Activated naive CD4-positive, alpha-beta T cell treated with anti-CD3 and anti-CD28 coated beads for 36 hours (primary cell): ENCODE results near the gene SLC7A4. TPM values are rescaled to one million over a fixed set of nuclear protein-coding genes. Genes with fewer than 3 reads are reported as not detected.

ENCODE experiments used
- CTCF ChIA-PET: fragments of 350-600 bp; sonication (Branson Sonifier 250); formaldehyde crosslinking; loops from one replicate; lab custom pipeline; 2021; ENCODE audit warnings: antibody characterized with exemption; lab: Charles Lee
- DNase-seq: peaks from one replicate; pipeline ENCODE4 v3.0.0-alpha.2; 2020
- H3K27ac Mint-ChIP-seq: one replicate; pipeline ENCODE4 v1.8.0; 2021; ENCODE audit warnings: mild to moderate bottlenecking, mixed read lengths
- H3K27me3 Mint-ChIP-seq: one replicate; pipeline ENCODE4 v1.8.0; 2021; ENCODE audit warnings: low read depth, mixed read lengths
- H3K36me3 Mint-ChIP-seq: one replicate; pipeline ENCODE4 v1.8.0; 2021; ENCODE audit warnings: low read depth, mixed read lengths
- H3K4me1 Mint-ChIP-seq: one replicate; pipeline ENCODE4 v1.8.0; 2021; ENCODE audit warnings: low read depth, mixed read lengths
- H3K4me3 Mint-ChIP-seq: one replicate; pipeline ENCODE4 v1.8.0; 2021; ENCODE audit warnings: mild to moderate bottlenecking, moderate library complexity, mixed read lengths
- H3K9me3 Mint-ChIP-seq: one replicate; pipeline ENCODE4 v1.8.0; 2021; ENCODE audit warnings: mixed read lengths
- intact Hi-C: fragments of 100-400 bp; cut with micrococcal nuclease; formaldehyde crosslinking; loops from one replicate; pipeline ENCODE4 v1.15.1; 2023
- total RNA-seq, 2 experiments: library from RNA; stranded (reverse); gene quantifications; one replicate each; pipeline ENCODE4 v1.2.3, GENCODE V29; 2021

Gene SLC7A4
- total RNA-seq, 2 experiments from 2014 or later, result not detected

DNA sequence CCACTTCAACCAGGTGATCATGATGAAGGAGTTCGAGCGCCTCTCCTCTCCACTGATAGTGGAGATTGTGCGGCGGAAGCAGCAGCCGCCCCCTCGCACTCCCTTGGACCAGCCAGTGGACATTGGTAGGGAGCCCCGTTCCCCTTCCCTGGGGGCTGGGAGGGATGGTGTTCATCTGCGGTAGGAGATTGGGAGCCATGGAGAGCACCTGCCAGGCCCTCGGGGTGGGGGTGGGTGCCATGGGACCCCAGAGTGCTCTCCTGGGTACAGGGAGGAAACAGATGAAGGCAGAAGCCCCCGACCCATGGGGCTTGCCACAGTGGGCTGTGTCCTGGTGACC is 37.5 kb downstream of the SLC7A4 start:
- no peak for DNase-seq
- H3K27ac Mint-ChIP-seq, result no peak overlapping the region
- CTCF ChIA-PET, result no interaction called here
- peaks cover 8% of the 10 kb centered on the region for H3K36me3 Mint-ChIP-seq
- H3K4me1 Mint-ChIP-seq, result peaks cover 9% of the 10 kb centered on the region
- no peaks in the 10 kb centered on the region for H3K9me3 Mint-ChIP-seq
- no peaks in the 10 kb centered on the region for H3K27me3 Mint-ChIP-seq
- intact Hi-C loops, result no loop called here
- H3K4me3 Mint-ChIP-seq, result no peak overlapping the region

DNA sequence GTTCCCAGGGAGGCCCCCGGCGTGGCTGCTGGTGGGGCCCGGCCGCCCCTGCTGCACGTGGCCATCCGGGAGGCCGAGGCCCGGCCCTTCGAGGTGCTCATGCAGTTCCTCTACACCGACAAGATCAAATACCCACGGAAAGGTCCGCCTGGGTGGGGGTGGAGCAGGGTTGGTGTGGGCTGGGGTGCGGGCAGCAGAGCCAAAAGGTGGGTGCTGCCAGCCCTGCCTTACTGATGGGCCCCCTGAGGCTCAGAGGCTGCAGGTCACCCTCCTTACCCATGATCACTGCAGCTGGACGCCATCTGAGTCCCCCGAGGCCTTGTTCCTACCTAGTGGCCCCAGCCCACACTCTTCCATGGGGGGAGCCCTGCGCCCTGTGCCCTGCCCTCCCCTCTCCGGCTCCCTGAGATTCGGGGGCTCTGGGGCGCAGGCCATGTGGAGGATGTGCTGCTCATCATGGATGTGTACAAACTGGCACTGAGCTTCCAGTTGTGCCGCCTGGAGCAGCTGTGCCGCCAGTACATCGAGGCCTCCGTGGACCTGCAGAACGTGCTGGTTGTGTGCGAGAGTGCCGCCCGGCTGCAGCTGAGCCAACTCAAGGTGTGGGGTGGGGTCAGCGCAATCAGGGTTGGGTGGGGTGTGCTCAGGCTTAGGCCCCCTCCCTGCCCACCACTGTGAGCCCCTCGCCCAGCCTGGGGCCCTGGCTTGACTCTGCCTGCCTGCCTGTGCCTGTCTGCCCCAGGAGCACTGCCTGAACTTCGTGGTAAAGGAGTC is 38.0 kb downstream of the SLC7A4 start:
- Mint-ChIP-seq H3K36me3 (peaks cover 8% of the 10 kb centered on the region), H3K27ac (no peak overlapping the region), H3K9me3 (no peaks in the 10 kb centered on the region), H3K27me3 (no peaks in the 10 kb centered on the region), H3K4me1 (peaks cover 10% of the 10 kb centered on the region), H3K4me3 (no peak overlapping the region)
- CTCF ChIA-PET, result no interaction called here
- intact Hi-C loops, result no loop called here
- DNase-seq, result no peak

DNA sequence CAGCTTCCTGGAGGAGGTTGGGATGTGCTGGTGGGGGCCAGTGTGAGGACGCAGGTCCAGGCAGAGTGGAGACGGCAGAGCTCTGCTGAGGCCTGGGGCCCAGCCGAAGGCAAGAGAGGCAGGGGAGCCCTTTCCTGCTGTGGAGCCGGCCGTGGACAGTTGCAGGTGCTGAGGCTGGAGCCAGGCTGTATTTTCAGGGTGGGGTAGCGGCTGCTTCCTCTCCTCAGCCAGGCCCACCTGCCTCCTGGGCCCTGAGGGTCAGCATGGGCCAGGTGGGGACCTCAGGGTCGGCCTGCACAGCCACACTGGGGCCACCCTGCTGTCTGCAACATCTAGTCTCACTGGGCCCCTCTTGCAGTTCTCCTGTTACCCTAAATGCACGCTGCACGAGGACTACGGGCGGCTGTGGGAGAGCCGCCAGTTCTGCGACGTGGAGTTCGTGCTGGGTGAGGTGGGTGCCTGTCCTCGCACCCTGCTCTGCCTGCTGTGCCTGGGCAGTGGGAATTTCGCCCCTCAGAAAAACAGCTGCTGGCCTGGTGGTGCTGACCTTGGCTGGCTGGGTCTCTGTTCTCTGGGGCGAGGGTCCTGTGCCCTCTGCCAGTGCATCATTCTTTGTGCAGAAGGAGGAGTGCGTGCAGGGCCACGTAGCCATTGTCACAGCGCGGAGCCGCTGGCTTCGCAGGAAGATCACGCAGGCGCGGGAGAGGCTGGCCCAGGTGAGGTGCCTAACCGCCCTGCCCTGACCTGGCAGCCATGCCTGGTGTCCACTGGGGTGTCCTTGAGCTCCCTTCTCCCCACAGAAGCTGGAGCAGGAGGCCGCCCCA is 38.8 kb downstream of the SLC7A4 start:
- CTCF ChIA-PET, result no interaction called here
- Mint-ChIP-seq H3K4me3 (no peak overlapping the region), H3K36me3 (peaks cover 8% of the 10 kb centered on the region), H3K27ac (no peak overlapping the region), H3K27me3 (no peaks in the 10 kb centered on the region), H3K9me3 (no peaks in the 10 kb centered on the region), H3K4me1 (peaks cover 9% of the 10 kb centered on the region)
- intact Hi-C loops, result no loop called here
- no peak for DNase-seq

DNA sequence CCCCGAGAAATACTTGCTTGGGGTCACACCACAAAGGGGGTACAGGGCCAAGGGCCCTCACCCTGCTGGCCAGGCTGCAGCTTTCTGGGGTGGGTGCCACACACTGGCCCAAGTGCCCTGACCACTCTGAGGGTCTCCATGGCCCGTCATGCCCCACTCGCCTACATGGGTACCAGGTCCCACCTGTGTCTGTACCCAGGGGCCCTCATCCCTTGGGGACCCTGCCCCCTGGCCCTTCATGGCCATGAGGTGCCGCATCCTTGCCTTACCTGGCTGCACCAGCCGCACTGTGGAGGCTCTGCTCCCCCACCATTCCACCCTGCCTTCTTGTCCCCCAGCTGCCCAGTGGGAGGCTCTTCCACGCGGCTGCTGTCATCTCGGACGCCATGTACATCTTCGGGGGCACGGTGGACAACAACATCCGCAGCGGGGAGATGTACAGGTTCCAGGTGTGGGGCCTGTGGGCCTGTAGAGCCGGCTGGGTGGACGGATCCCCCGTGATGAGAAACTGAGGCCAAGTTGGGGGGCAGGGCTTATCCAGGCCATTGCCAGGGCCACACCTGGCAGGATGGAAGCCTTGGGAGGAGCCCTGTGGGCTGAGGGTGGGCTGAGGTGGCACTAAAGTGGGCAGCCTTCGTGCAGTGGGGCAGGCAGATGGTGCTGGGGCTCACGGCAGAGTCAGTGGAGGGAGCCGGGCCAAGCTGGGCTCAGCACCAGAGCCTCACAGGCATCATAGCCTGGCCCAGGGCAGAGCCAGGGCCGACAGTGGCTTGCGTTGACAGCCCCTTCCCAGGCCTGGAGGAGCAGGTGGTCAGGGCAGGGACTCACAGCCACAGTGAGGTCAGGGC is 39.7 kb downstream of the SLC7A4 start:
- CTCF ChIA-PET, result no interaction called here
- no peaks in the 10 kb centered on the region for H3K27me3 Mint-ChIP-seq
- H3K36me3 Mint-ChIP-seq, result peaks cover 8% of the 10 kb centered on the region
- intact Hi-C loops, result no loop called here
- DNase-seq, result no peak
- no peaks in the 10 kb centered on the region for H3K9me3 Mint-ChIP-seq
- H3K4me1 Mint-ChIP-seq, result peaks cover 6% of the 10 kb centered on the region
- H3K4me3 Mint-ChIP-seq, result no peak overlapping the region
- no peak overlapping the region for H3K27ac Mint-ChIP-seq

DNA sequence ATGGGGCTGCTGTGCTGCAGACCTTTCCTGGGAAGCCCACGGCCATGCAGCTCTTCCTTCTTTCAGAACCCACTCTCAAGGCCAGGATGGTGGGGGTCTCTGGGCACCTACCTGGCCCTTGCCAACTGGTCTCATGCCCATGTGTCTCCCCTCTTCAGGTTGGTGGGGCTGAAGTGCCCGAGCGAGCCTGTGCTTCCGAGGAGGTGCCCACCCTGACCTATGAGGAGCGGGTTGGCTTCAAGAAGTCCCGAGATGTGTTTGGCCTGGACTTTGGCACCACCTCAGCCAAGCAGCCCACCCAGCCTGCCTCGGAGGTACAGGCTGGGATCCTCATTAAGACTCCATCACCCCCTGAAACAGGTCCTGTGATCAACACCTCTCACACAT is 40.3 kb downstream of the SLC7A4 start:
- Mint-ChIP-seq H3K9me3 (no peaks in the 10 kb centered on the region), H3K27ac (no peak overlapping the region), H3K36me3 (peaks cover 12% of the 10 kb centered on the region), H3K4me1 (peaks cover 6% of the 10 kb centered on the region), H3K4me3 (no peak overlapping the region), H3K27me3 (no peaks in the 10 kb centered on the region)
- no peak for DNase-seq
- CTCF ChIA-PET, result no interaction called here
- intact Hi-C loops, result no loop called here

DNA sequence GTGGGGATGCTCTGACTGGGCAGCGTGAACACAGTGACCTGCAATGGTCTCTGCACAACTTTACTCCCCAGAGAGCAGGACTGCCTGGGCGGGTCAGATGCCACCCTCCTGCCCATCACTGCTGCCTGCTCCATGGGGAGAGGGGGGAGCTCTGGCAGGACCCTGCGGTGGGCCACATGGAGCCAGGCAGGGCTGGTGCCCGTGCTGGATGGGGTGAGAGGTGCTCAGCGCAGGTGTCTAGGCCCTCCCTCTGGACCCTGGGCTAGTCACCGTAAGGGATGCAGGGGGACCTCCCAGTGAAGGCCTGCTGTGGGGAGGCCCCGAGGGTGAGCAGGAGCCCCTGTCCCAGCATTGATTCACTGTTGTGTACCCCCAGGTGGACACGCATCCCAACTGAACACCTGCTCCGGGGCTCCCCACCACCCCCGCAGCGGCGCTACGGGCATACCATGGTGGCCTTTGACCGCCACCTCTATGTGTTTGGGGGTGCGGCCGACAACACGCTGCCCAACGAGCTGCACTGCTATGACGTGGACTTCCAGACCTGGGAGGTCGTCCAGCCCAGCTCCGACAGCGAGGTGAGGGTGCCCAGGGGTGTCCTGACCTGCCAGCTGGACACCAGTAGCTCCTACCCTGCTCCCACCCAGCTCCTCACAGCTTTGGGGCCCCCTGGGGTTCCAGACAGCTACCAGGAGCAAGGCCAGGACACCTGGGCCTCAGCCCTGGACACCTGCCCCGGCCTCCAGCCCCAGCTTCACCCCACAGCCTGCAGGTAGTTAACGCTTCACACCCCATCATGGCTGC is 40.9 kb downstream of the SLC7A4 start:
- Mint-ChIP-seq H3K4me3 (no peak overlapping the region), H3K9me3 (no peaks in the 10 kb centered on the region), H3K27ac (no peak overlapping the region), H3K4me1 (peaks cover 6% of the 10 kb centered on the region), H3K36me3 (peaks cover 15% of the 10 kb centered on the region), H3K27me3 (no peaks in the 10 kb centered on the region)
- CTCF ChIA-PET, result interaction anchor here (0.6 to 1.4 kb wide), 2 partner anchors 9 to 47 kb away, joined by 3 read pairs; partner anchors contain the start of gene LZTR1
- intact Hi-C loops, result no loop called here
- no peak for DNase-seq

DNA sequence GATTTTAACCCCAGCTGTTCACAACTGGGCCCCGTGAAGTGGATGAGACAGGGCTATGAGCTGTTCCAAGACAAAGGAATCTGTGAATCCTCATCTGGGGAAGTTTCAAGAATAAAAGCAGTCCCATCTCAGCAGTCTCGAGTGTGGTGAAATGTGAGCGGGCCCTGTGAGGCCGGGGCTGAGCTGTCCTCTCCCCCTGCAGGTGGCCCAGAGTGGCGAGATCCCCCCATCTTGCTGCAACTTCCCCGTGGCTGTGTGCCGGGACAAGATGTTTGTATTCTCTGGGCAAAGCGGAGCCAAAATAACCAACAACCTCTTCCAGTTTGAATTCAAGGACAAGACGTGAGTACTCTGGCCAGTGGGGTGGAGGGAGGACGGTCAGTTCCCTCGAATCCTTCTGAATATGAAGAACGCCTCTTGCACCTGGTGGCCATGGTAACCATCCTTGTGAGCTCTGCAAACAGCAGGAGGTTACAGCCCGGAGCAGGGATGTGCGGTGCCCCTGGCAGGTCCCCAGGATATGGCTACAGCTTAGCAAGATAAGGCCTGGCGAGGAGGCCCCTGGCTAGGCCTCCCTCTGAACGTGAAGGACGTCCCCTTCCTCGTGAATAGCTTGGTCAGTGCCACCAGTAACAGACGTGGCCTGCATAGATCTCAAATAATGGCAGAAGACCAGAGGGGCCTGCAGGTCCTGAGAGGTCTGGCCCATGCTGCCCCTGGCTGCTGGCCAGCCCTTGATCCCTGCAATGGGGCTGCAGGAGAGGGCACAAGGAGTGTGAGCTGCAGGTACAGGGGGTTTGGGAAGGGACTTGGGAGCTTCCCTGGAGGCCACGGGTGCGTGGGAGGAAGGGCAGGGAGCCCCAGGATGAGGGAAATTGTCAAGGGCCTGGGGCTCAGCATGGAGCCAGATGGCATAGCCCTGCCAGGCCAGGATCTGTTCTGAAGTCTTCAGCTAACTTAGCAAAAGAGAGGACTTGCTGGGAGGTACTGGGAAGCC is 41.9 kb downstream of the SLC7A4 start:
- no peaks in the 10 kb centered on the region for H3K27me3 Mint-ChIP-seq
- H3K4me3 Mint-ChIP-seq, result no peak overlapping the region
- CTCF ChIA-PET, result interaction anchor here (0.6 to 1.4 kb wide), 2 partner anchors 8 to 48 kb away, joined by 3 read pairs; partner anchors contain the start of gene LZTR1
- no peak for DNase-seq
- intact Hi-C loops, result no loop called here
- no peak overlapping the region for H3K27ac Mint-ChIP-seq
- no peaks in the 10 kb centered on the region for H3K9me3 Mint-ChIP-seq
- H3K36me3 Mint-ChIP-seq, result peaks cover 17% of the 10 kb centered on the region
- peaks cover 6% of the 10 kb centered on the region for H3K4me1 Mint-ChIP-seq

DNA sequence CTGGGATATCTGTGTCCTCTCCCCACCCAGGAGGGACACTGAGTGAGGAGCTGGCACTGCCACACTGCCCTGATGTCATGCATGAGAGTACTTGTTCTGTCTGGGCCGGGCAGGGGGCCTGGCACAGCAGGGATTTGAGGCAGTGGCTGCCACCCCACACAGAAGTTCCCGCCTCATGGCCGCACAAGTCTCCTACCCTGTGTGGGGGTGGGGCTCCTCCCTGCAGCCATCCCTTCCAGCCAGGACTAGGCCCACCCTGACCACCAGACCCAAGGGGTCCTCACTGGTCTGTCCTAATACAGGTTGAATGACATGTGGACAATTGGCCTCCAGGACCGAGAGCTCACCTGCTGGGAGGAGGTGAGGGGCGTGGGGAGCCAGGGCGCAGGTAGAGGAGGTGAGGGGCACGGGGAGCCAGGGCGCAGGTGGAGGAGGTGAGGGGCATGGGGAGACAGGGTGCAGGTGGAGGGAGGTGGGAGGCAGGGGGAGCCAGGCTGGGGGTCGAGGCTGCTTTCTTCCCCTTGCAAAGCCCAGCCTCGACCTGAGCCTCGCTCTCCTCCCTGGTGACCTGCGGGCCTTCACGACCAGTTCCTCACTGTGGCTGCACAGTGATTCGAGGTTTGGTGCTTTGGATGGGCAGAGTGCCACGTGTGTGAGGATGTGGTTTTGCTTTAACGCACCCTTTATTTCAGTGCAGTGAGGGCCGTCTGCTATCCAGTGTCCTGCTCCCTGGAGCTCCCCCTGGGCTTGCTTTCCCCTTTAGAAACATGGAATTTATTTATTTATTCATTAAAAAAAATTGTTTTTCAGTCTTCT is 42.8 kb downstream of the SLC7A4 start:
- Mint-ChIP-seq H3K27me3 (no peaks in the 10 kb centered on the region), H3K9me3 (no peaks in the 10 kb centered on the region), H3K4me1 (peaks cover 6% of the 10 kb centered on the region), H3K36me3 (peaks cover 14% of the 10 kb centered on the region), H3K4me3 (no peak overlapping the region), H3K27ac (no peak overlapping the region)
- CTCF ChIA-PET, result no interaction called here
- DNase-seq, result no peak
- intact Hi-C loops, result no loop called here

DNA sequence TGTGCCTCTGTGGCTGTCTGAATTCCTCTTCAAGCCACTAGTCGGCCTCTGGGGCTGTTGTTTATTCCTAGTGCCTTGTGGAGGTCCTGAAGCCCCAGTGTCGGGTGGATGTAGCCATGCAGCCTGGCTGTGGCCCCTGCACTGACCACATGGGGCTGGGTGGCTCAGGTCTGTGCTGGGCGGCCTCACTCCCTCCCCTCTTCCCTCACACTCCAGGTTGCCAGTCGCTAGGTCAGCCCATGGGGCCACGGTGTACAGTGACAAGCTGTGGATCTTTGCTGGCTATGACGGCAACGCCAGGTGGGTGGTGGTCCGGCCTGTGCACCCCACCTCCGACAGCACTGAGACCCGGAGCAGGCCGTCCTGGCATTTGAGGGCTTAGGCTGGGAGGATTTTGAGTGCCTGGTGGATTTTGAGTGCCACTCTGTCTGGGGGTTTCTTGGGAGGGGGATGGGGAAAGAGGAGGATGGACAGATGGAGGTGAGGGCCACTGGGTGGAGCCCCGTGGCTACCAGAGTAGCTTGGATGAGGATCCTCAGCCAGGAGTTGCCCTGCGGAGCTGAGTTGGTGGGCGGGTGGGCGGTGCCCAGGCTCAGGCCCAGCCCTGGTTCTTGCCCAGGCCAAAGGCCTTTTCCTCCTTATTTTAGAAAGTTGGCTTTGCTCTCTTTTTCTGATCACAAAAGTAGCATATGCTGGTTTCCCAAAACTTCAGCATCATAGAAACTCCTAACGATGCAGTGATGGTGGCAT is 43.6 kb downstream of the SLC7A4 start:
- Mint-ChIP-seq H3K27me3 (no peaks in the 10 kb centered on the region), H3K36me3 (peaks cover 20% of the 10 kb centered on the region), H3K4me1 (peaks cover 12% of the 10 kb centered on the region), H3K9me3 (no peaks in the 10 kb centered on the region), H3K4me3 (no peak overlapping the region), H3K27ac (no peak overlapping the region)
- DNase-seq, result no peak
- CTCF ChIA-PET, result no interaction called here
- intact Hi-C loops, result no loop called here

DNA sequence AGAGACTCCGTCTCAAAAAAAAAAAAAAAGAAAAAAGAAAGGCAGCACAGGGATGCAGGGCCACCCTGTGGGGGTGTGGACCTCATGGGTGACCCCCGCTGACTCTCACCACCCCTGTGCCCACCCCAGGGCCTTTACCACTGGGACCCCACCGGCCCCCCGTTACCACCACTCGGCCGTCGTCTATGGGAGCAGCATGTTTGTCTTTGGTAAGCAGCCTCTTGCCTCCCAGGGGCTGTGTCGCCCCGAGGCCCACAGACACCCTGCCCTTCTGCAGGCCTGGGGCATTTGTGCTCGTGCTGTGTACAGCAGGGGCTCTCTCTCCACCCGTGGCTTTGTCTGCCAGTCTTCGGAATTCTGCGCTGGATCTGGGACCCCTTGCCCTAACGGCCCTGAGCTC is 45.0 kb downstream of the SLC7A4 start:
- DNase-seq, result no peak
- peaks cover 22% of the 10 kb centered on the region for H3K36me3 Mint-ChIP-seq
- H3K9me3 Mint-ChIP-seq, result no peaks in the 10 kb centered on the region
- H3K4me3 Mint-ChIP-seq, result no peak overlapping the region
- H3K4me1 Mint-ChIP-seq, result peaks cover 20% of the 10 kb centered on the region
- intact Hi-C loops, result no loop called here
- CTCF ChIA-PET, result no interaction called here
- H3K27me3 Mint-ChIP-seq, result no peaks in the 10 kb centered on the region
- no peak overlapping the region for H3K27ac Mint-ChIP-seq
